HepG2 (cell line): ENCODE measurements around the gene EIF3L. TPM values are rescaled to one million over a fixed set of nuclear protein-coding genes. Genes with fewer than 3 reads are reported as not detected.

Experiments
- ATAC-seq: fragments of 200-7000 bp; cut with Tn5 transposase; 3 replicates; pipeline ENCODE4 v1.9.1; 2020; ENCODE audit warnings: mild to moderate bottlenecking, moderate library complexity
- BruUV-seq: library from RNA; stranded (reverse); fragments of 400-500 nt; replicated peaks from 2 replicates; lab custom pipeline; 2021; lab: Mats Ljungman, UMichigan
- CTCF ChIA-PET: fragments of 300-600 bp; formaldehyde crosslinking; extraction: SDS; loops from one replicate; lab custom pipeline; 2021; ENCODE audit warnings: low total read pairs, inconsistent platforms, low intra/inter-chr PET ratio; lab: Yijun Ruan, JAX
- POLR2A ChIA-PET: fragments of 350-600 bp; sonication (Branson Sonifier 250); formaldehyde crosslinking; loops from one replicate; lab custom pipeline; 2020; ENCODE audit warnings: antibody characterized with exemption, inconsistent platforms; lab: Yijun Ruan, JAX
- DNase-seq: peaks from one replicate; pipeline ENCODE4 v3.0.0-alpha.2; 2015; ENCODE audit warnings: low spot score
- FAIRE-seq: peaks from 3 replicates; lab custom pipeline; 2011; peaks lifted over from hg19 to GRCh38; lab: Jason Lieb, UNC
- H2AFZ ChIP-seq: one replicate; pipeline ENCODE4 v1.6.1; 2011; ENCODE audit warnings: low read length, inconsistent platforms
- H3K27ac ChIP-seq: fragments of 300-600 bp; 3 replicates; pipeline ENCODE4 v1.8.0; 2011; ENCODE audit warnings: mixed run types, mild to moderate bottlenecking, mixed read lengths, low read length, inconsistent platforms; ENCODE audit not compliant: insufficient read depth; ENCODE audit errors: extremely low read length
- H3K27me3 ChIP-seq, 2 experiments: fragments of 200-600 bp in 1 of 2; 2 replicates in 1 of 2; 3 replicates in 1 of 2; pipeline versions ENCODE4 v1.6.0 to v1.8.0; 2011; ENCODE audit warnings: low read length in 2 of 2, mild to moderate bottlenecking in 2 of 2, moderate library complexity in 2 of 2, inconsistent platforms in 1 of 2; ENCODE audit not compliant: insufficient read depth in 2 of 2, control insufficient read depth in 1 of 2
- H3K36me3 ChIP-seq, 2 experiments: fragments of 200-600 bp in 1 of 2; replicated peaks in 1 of 2; 2 replicates in 1 of 2; 3 replicates in 1 of 2; pipeline versions ENCODE4 v1.5.1 to v1.8.0; 2011; ENCODE audit warnings: low read length in 2 of 2, inconsistent platforms in 1 of 2; ENCODE audit not compliant: insufficient read depth in 2 of 2, control insufficient read depth in 1 of 2
- H3K4me1 ChIP-seq: 2 replicates; pipeline ENCODE4 v1.5.1; 2012; ENCODE audit warnings: low read length, inconsistent platforms; ENCODE audit not compliant: insufficient read depth
- H3K4me2 ChIP-seq: 2 replicates; pipeline ENCODE4 v1.6.0; 2011; ENCODE audit warnings: low read depth, low read length, inconsistent platforms
- H3K4me3 ChIP-seq, 3 experiments: fragments of 200-600 bp in 1 of 3; sonication (generic), shearing (Covaris generic) in 1 of 3; replicated peaks in 1 of 3; 2 replicates each; pipeline ENCODE4 v1.5.1; 2011 to 2016; ENCODE audit warnings: low read length in 3 of 3, inconsistent platforms in 2 of 3, low read depth in 2 of 3, mild to moderate bottlenecking in 2 of 3, control low read depth in 1 of 3, mixed read lengths in 1 of 3; ENCODE audit not compliant: insufficient read depth in 1 of 3
- H3K79me2 ChIP-seq: one replicate; pipeline ENCODE4 v1.6.1; 2011; ENCODE audit warnings: low read length, inconsistent platforms; ENCODE audit not compliant: insufficient read depth
- H3K9ac ChIP-seq: 2 replicates; pipeline ENCODE4 v1.6.0; 2011; ENCODE audit warnings: mild to moderate bottlenecking, low read depth, low read length, inconsistent platforms; ENCODE audit not compliant: insufficient read depth
- H3K9me3 ChIP-seq: 2 replicates; pipeline ENCODE4 v1.5.1; 2012; ENCODE audit warnings: mild to moderate bottlenecking, low read length
- H4K20me1 ChIP-seq: 2 replicates; pipeline ENCODE4 v1.6.0; 2011; ENCODE audit warnings: inconsistent platforms, mild to moderate bottlenecking, low read length, moderate library complexity; ENCODE audit not compliant: insufficient read depth
- ATF3 ChIP-seq: sonication (generic); formaldehyde crosslinking; IDR thresholded peaks from 2 replicates; pipeline ENCODE4 v1.4.0; 2020; ENCODE audit warnings: missing genetic modification reagents
- ATF4 ChIP-seq, 2 experiments: fragments of 450-650 bp in 1 of 2; sonication (generic) in 1 of 2; formaldehyde crosslinking; IDR thresholded peaks; 2 replicates each; pipeline versions ENCODE4 v1.5.0 to v1.8.0; 2020 to 2022; ENCODE audit warnings: mild to moderate bottlenecking in 1 of 2, missing genetic modification reagents in 1 of 2
- ATF7 ChIP-seq, 2 experiments: fragments of 450-650 bp in 1 of 2; sonication (generic) in 1 of 2; formaldehyde crosslinking in 1 of 2; IDR thresholded peaks; 2 replicates each; pipeline versions ENCODE4 v1.4.0 to v1.6.1; 2016 to 2020; ENCODE audit warnings: antibody characterized with exemption in 1 of 2, mild to moderate bottlenecking in 1 of 2, missing genetic modification reagents in 1 of 2
- CEBPB ChIP-seq: IDR thresholded peaks from 2 replicates; pipeline ENCODE4 v1.6.1; 2011; ENCODE audit warnings: low read depth, low read length, improper control_type of control experiment, borderline replicate concordance
- CREB1 ChIP-seq, 2 experiments: fragments of 450-650 bp in 1 of 2; IDR thresholded peaks; 2 replicates each; pipeline ENCODE4 v1.6.1; 2016 to 2017; ENCODE audit warnings: control low read depth in 1 of 2, mild to moderate bottlenecking in 1 of 2, missing compliant biosample characterization in 1 of 2, missing genetic modification characterization in 1 of 2
- FOSL2 ChIP-seq: sonication (generic); formaldehyde crosslinking; IDR thresholded peaks from 2 replicates; pipeline ENCODE4 v1.4.0; 2020; ENCODE audit warnings: missing genetic modification reagents
- MEF2D ChIP-seq: sonication (generic); formaldehyde crosslinking; IDR thresholded peaks from 2 replicates; pipeline ENCODE4 v1.5.1; 2020; ENCODE audit warnings: mild to moderate bottlenecking, missing genetic modification reagents
- PLSCR1 ChIP-seq: sonication (generic); formaldehyde crosslinking; IDR thresholded peaks from 2 replicates; pipeline ENCODE4 v1.5.0; 2020; ENCODE audit warnings: missing genetic modification reagents, mild to moderate bottlenecking, borderline replicate concordance
- POGZ ChIP-seq: sonication (generic); formaldehyde crosslinking; IDR thresholded peaks from 2 replicates; pipeline ENCODE4 v1.4.0; 2020; ENCODE audit warnings: mild to moderate bottlenecking, missing genetic modification reagents
- ZNF12 ChIP-seq: sonication (generic); formaldehyde crosslinking; IDR thresholded peaks from 2 replicates; pipeline ENCODE4 v1.5.0; 2020; ENCODE audit warnings: missing genetic modification reagents
- ZNF350 ChIP-seq: sonication (generic); formaldehyde crosslinking; IDR thresholded peaks from 2 replicates; pipeline ENCODE4 v1.4.0; 2020; ENCODE audit warnings: mild to moderate bottlenecking, low read depth, missing genetic modification reagents, borderline replicate concordance
- ZNF550 ChIP-seq: sonication (generic); formaldehyde crosslinking; IDR thresholded peaks from 2 replicates; pipeline ENCODE4 v1.4.0; 2020; ENCODE audit warnings: mild to moderate bottlenecking, missing genetic modification reagents, borderline replicate concordance
- WGBS: methylation state at CpG from one replicate; pipeline ENCODE4 v1.1.6; 2017; ENCODE audit warnings: low lambda C conversion rate; 5-methylcytosine and 5-hydroxymethylcytosine counted together
- in situ Hi-C: cut with HindIII; loops from 2 replicates; pipeline ENCODE4 v1.10.0; 2017; ENCODE audit warnings: low pct_unique_long_range_greater_than_20kb; ENCODE audit not compliant: extremely low pct_ligation_motif_present
- intact Hi-C: fragments of 100-400 bp; cut with micrococcal nuclease; formaldehyde crosslinking; loops from one replicate; pipeline ENCODE4 v1.10.0; 2022; ENCODE audit not compliant: unreplicated experiment
- polyA plus RNA-seq, 8 experiments: library from polyadenylated mRNA; depleted of rRNA in 3 of 8; stranded (reverse) in 7 of 8; unstranded in 1 of 8; fragments of >200 nt; fragmentation: Illumina TruSeq in 4 of 8; extraction: Trizol in 4 of 8; gene quantifications; 2 replicates each; pipeline versions ENCODE4 v1.2.1 to v1.2.3, GENCODE V29; 2011 to 2016; ENCODE audit warnings: low read depth in 4 of 8, missing spikeins in 1 of 8, mixed read lengths in 1 of 8; ENCODE audit not compliant: insufficient read depth in 1 of 8
- total RNA-seq, 5 experiments: library from RNA; depleted of rRNA; stranded (reverse); fragments of >200 nt; fragmentation: Illumina TruSeq; extraction: Trizol; gene quantifications; 2 replicates each; pipeline ENCODE4 v1.2.3, GENCODE V29; 2016; ENCODE audit warnings: low read depth in 1 of 5

The EIF3L gene
- total and polyA plus RNA-seq, 2 of the 13 experiments (the other 11 are each of a cell fraction or from before 2014, with no cell fraction given): 514 to 793 TPM

GRCh38 chr22:37904572-37905533, 55.6 kb downstream of the EIF3L start:
- TF ChIP-seq CEBPB (peak; percentile 37; the same call in 1 of the 2 replicates), ZNF350 (CRISPR knock-in tag) (no peak), ZNF550 (no peak), FOSL2 (peak; percentile 85), ZNF12 (CRISPR knock-in tag) (peak; percentile 23; the same call in 1 of the 2 replicates), ATF7 (IDR thresholded peaks at IDR 0.05) (peak; percentile 45; the same call in 1 of the 2 replicates), ATF7 (CRISPR knock-in tag; IDR thresholded peaks at IDR 0.05) (no peak), PLSCR1 (CRISPR knock-in tag) (no peak), CREB1 (IDR thresholded peaks at IDR 0.05) (0 out of 2 replicates have a peak, but pooled peaks have one; percentile 23), CREB1 (CRISPR knock-in tag; IDR thresholded peaks at IDR 0.05) (no peak), POGZ (CRISPR knock-in tag) (no peak), ATF4 (CRISPR knock-in tag; IDR thresholded peaks at IDR 0.05) (peak in 1 of 2 experiments; percentile 64; a peak in 2 of 4 replicates), ATF3 (CRISPR knock-in tag) (peak; percentile 75), MEF2D (CRISPR knock-in tag) (0 out of 2 replicates have a peak, but pooled peaks have one; percentile 22)
- TF ChIP-seq, all 625 proteins: peak for 8
- peak overlapping the region in 1 of 3 experiments; percentile 10; a peak in 1 of 6 replicates for H3K4me3 ChIP-seq
- no peak overlapping the region for H3K27ac ChIP-seq
- no peak for FAIRE-seq
- no peaks in the 10 kb centered on the region for H3K9me3 ChIP-seq
- H4K20me1 ChIP-seq: no peaks in the 10 kb centered on the region
- peaks cover 28% of the 10 kb centered on the region for H3K4me1 ChIP-seq
- in situ Hi-C loops (no loop called here), intact Hi-C loops (no loop called here)
- TSS peak; percentile 59 for BruUV-seq
- H3K36me3 ChIP-seq: no peaks in the 10 kb centered on the region
- no peak overlapping the region for H2AFZ ChIP-seq
- peak; percentile 36 for ATAC-seq
- H3K9ac ChIP-seq: peak overlapping the region; percentile 63; the same call in 1 of the 2 replicates
- POLR2A ChIA-PET: interaction anchor here (1.6 to 6.0 kb wide), 6 partner anchors 10 to 101 kb away, joined by 4 to 69 read pairs (median 8); partner anchors contain the start of genes ANKRD54 and GCAT
- CTCF ChIA-PET: interaction anchor here (1.0 kb wide), 1 partner anchor 29 kb away, joined by 4 read pairs; no protein-coding TSS in a partner anchor
- no peaks in the 10 kb centered on the region for H3K27me3 ChIP-seq
- H3K79me2 ChIP-seq: peaks cover 8% of the 10 kb centered on the region
- WGBS: 67% methylated on average over 9 of the region's 10 CpGs
- peak overlapping the region; percentile 95 for H3K4me2 ChIP-seq
- DNase-seq: peak; percentile 58
